Cardiac muscle cell (in vitro differentiated cells and primary cell): ENCODE results near the gene CAP2. TPM values are rescaled to one million over a fixed set of nuclear protein-coding genes. Genes with fewer than 3 reads are reported as not detected.
A peak's percentile ranks its signal among the peaks of the same experiment; 100 is the strongest.

Source experiments
- DNase-seq, 2 donors: peaks; one replicate each; pipeline versions ENCODE4 v3.0.0 to v3.0.0-alpha.2; 2010 to 2017; ENCODE audit warnings: low read depth in 1 of 2, low spot score in 1 of 2
- H3K27ac ChIP-seq: fragments of 200-600 bp; sonication (generic); 2 replicates; pipeline ENCODE4 v1.5.1; 2016
- H3K27me3 ChIP-seq: fragments of 200-600 bp; sonication (generic); 2 replicates; pipeline ENCODE4 v1.6.0; 2016; ENCODE audit warnings: control low read depth
- H3K36me3 ChIP-seq: fragments of 200-600 bp; sonication (generic); 2 replicates; pipeline ENCODE4 v1.5.1; 2016; ENCODE audit warnings: control low read depth
- H3K4me1 ChIP-seq: fragments of 200-600 bp; sonication (generic); 2 replicates; pipeline ENCODE4 v1.8.1; 2017; ENCODE audit warnings: low read depth, mild to moderate bottlenecking, mixed run types
- H3K4me3 ChIP-seq: fragments of 200-600 bp; sonication (generic); 2 replicates; pipeline ENCODE4 v1.5.1; 2016; ENCODE audit warnings: mild to moderate bottlenecking
- H3K9me3 ChIP-seq: fragments of 200-600 bp; sonication (generic); 2 replicates; pipeline ENCODE4 v1.5.1; 2017; ENCODE audit warnings: low read depth, mild to moderate bottlenecking, control low read depth
- CTCF ChIP-seq: IDR thresholded peaks from 2 replicates; pipeline ENCODE4 v1.5.1; 2012; ENCODE audit warnings: low read depth, mild to moderate bottlenecking, low read length
- polyA plus RNA-seq: library from polyadenylated mRNA; unstranded; fragments of >200 nt; fragmentation: Nextera tagmentation; extraction: Ambion mirVana; gene quantifications from 2 replicates; pipeline ENCODE4 v1.2.1, GENCODE V29; 2016
- total RNA-seq: library from RNA; depleted of rRNA; stranded (reverse); fragments of >200 nt; gene quantifications from 2 replicates; pipeline ENCODE4 v1.2.3, GENCODE V29; 2016

Gene CAP2
- total and polyA plus RNA-seq, 2 experiments from 2014 or later: 95.7 to 262 TPM

GRCh38 chr6:17506531-17506930, 113.1 kb downstream of the CAP2 start:
- Histone ChIP-seq H3K27ac (no peak overlapping the region), H3K27me3 (no peaks in the 10 kb centered on the region), H3K36me3 (peaks cover 23% of the 10 kb centered on the region), H3K4me1 (no peaks in the 10 kb centered on the region), H3K9me3 (no peaks in the 10 kb centered on the region), H3K4me3 (no peak overlapping the region)
- TF ChIP-seq CTCF: no peak
- no peak for DNase-seq

DNA sequence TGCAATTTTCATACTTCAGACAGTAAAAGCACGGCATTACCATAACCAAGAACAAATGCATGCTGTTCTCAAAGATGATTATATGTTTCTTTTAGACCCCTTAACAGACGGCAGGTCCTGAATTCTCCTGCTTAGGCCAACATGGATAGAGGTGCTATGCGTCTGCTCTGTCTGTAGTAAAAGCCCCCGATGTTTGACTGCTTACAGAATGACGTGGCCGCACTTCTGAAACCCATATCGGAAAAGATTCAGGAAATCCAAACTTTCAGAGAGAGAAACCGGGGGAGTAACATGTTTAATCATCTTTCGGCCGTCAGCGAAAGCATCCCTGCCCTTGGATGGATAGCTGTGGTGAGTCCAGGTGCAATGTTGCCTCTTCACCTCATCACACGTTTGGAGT, 113.6 kb downstream of the CAP2 start:
- peaks cover 23% of the 10 kb centered on the region for H3K36me3 ChIP-seq
- no peak for DNase-seq
- H3K9me3 ChIP-seq: no peaks in the 10 kb centered on the region
- peak overlapping the region; percentile 38 for H3K27ac ChIP-seq
- no peaks in the 10 kb centered on the region for H3K27me3 ChIP-seq
- H3K4me1 ChIP-seq: no peaks in the 10 kb centered on the region
- TF ChIP-seq CTCF: no peak
- H3K4me3 ChIP-seq: no peak overlapping the region

DNA sequence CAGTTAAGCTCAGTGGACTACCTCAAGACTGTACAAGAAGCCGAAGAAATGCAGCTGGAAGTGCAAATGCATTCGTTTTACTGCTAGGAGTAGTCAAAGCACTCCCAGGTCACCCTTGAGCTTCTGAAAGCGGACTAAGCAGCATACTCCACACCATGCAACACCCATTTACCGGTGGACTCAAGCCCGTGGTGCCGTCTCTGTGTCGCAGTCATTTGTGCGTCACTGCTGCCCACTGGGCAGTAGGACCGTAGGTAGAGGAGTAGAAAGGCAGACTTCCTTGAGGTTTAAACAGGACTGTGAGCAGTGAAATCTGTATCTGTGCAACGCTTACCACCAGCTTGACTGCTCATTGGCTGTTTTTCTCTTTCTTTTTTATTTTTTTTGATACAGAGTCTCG, 117.7 kb downstream of the CAP2 start:
- no peaks in the 10 kb centered on the region for H3K9me3 ChIP-seq
- no peaks in the 10 kb centered on the region for H3K4me1 ChIP-seq
- H3K27me3 ChIP-seq: no peaks in the 10 kb centered on the region
- H3K36me3 ChIP-seq: peaks cover 35% of the 10 kb centered on the region
- no peak for TF ChIP-seq CTCF
- no peak overlapping the region for H3K27ac ChIP-seq
- no peak overlapping the region for H3K4me3 ChIP-seq
- DNase-seq: no peak

- no peak overlapping the region for H3K27ac ChIP-seq
- no peaks in the 10 kb centered on the region for H3K27me3 ChIP-seq
- peaks cover 35% of the 10 kb centered on the region for H3K36me3 ChIP-seq
- H3K4me1 ChIP-seq: no peaks in the 10 kb centered on the region
- H3K4me3 ChIP-seq: no peak overlapping the region
- no peak for DNase-seq
- no peak for TF ChIP-seq CTCF
- no peaks in the 10 kb centered on the region for H3K9me3 ChIP-seq
Measured at GRCh38 chr6:17511580-17511979, 118.2 kb downstream of the CAP2 start.

DNA sequence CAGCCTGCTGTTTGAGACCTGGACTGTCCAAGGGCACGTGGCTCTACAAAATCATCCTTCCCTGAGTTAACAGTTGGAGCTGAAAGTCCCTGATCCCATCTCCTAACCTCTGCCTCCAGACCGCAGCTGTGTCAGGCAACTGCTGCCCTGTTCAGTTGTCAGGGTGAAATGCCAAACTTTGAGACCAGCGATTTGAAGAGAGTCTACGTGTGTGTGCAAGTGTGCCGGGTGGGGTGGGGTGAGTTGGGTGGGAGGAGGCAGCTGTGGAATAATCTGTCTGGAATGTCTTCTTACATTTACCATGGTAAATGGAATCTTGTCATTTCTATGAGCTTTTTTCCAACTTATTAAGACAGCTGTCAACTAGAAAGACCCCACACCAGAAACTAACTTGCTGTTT, 125.7 kb downstream of the CAP2 start:
- no peak for DNase-seq
- no peaks in the 10 kb centered on the region for H3K9me3 ChIP-seq
- peaks cover 26% of the 10 kb centered on the region for H3K36me3 ChIP-seq
- no peak for TF ChIP-seq CTCF
- H3K27ac ChIP-seq: peak overlapping the region; percentile 3
- H3K27me3 ChIP-seq: no peaks in the 10 kb centered on the region
- H3K4me3 ChIP-seq: no peak overlapping the region
- no peaks in the 10 kb centered on the region for H3K4me1 ChIP-seq

GRCh38 chr6:17525637-17526036, 132.2 kb downstream of the CAP2 start:
- H3K27ac ChIP-seq: no peak overlapping the region
- H3K36me3 ChIP-seq: peaks cover 5% of the 10 kb centered on the region
- H3K4me1 ChIP-seq: no peaks in the 10 kb centered on the region
- DNase-seq: no peak
- TF ChIP-seq CTCF: no peak
- H3K4me3 ChIP-seq: no peak overlapping the region
- H3K27me3 ChIP-seq: no peaks in the 10 kb centered on the region
- no peaks in the 10 kb centered on the region for H3K9me3 ChIP-seq
